ENCODE results near the gene VAX1.

DNA sequence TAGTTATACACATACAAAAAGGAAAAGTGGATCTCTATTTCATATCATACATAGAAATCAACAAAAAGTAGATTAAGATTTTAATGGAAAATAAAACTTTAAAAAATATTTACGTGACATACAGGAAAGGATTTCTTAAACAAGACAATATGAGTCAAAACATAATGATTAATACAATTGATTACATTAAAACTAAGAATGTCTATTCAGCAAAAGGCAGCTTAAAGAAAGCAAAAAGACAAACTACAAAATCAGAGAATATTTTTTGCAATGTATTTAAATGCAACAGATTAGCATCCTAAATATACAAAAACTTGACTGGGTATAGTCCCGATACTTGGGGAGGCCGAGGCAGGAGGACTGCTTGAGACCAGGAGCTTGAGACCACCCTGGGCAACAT, 50.5 kb downstream of the VAX1 start:
- no peak for TF ChIP-seq EZH2 (IDR thresholded peaks at IDR 0.05; ENCODE audit: borderline replicate concordance, low read depth, low read length, severe bottlenecking)
- TF ChIP-seq, protein P1, sequence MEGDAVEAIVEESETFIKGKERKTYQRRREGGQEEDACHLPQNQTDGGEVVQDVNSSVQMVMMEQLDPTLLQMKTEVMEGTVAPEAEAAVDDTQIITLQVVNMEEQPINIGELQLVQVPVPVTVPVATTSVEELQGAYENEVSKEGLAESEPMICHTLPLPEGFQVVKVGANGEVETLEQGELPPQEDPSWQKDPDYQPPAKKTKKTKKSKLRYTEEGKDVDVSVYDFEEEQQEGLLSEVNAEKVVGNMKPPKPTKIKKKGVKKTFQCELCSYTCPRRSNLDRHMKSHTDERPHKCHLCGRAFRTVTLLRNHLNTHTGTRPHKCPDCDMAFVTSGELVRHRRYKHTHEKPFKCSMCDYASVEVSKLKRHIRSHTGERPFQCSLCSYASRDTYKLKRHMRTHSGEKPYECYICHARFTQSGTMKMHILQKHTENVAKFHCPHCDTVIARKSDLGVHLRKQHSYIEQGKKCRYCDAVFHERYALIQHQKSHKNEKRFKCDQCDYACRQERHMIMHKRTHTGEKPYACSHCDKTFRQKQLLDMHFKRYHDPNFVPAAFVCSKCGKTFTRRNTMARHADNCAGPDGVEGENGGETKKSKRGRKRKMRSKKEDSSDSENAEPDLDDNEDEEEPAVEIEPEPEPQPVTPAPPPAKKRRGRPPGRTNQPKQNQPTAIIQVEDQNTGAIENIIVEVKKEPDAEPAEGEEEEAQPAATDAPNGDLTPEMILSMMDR (IDR thresholded peaks at IDR 0.05; ENCODE audit: extremely low read depth in 1 of 2, insufficient read depth in 1 of 2, low read depth in 1 of 2, low read length in 2 of 2): no peak
- TF ChIP-seq POLR2AphosphoS5 (IDR thresholded peaks at IDR 0.05; ENCODE audit: insufficient read depth, low read depth, low read length): no peak
